ENCODE measurements around the gene PAAF1.

The PAAF1 gene

DNA sequence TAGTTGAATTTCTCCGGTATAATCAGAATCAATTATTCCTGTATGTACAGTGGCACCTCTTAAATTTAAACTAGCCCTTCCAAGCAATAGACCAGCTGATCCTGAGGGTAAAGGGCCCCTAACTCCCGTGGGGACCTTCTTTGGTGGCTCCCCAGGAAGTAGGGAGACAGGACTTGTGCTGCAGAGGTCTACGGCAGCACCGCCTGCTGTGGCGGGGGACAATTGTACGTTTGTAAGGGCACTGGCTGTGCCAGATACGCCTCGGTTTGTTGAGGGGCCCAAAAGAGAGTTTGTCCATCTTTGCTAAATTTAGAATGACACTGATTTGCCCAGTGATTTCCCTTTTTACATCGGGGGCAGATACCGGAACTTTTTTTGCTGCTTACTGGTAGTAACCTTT is 68.1 kb downstream of the PAAF1 start:
- no peak for DNase-seq (ENCODE audit: low read depth, low spot score)

DNA sequence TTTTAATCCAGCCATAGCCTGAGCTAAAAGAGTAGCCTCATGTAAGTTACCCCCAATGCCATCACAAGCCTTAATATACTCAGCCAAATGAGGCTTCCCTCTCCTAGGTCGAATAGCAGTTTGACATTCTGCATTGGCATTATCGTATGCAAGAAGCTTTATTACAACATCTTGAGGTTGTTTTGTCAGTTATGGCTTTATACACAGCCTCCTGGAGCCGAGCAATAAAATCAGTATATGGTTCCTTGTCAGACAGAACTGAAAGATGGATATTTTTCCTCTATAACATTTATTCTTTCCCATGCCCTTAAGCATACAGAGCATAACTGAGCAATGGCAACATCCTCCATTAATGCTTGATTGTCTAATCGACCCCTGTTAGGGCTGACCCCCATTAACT is 68.6 kb downstream of the PAAF1 start:
- no peak for DNase-seq (ENCODE audit: low read depth, low spot score)

- DNase-seq (ENCODE audit: low read depth, low spot score), result no peak
These were observed 70.1 kb downstream of the PAAF1 start for GRCh38 chr11:73946798-73947458.

DNA sequence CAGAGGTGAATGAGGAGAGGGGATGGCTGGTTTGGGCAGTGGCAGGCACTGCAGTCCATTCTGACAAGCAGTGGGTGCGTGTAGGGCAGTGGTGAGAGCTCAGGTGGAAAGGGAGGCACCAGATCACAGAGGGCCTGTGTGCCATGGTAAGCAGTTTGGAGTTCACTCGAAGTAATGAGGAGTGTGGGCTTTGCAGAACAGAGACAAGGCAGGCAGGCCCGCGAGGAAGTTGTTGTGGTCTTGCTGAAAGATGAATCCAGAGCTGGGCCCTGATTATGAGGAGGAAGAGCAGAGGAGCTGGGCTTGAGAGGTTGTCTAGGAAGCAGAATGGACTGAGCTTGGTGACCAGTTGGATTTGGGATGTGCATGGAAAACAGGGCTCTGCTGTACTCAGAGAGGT is 72.4 kb downstream of the PAAF1 start:
- DNase-seq (ENCODE audit: low read depth, low spot score), result no peak

GRCh38 chr11:73949912-73950311 is 73.1 kb downstream of the PAAF1 start:
- DNase-seq (ENCODE audit: low read depth, low spot score), result no peak

DNA sequence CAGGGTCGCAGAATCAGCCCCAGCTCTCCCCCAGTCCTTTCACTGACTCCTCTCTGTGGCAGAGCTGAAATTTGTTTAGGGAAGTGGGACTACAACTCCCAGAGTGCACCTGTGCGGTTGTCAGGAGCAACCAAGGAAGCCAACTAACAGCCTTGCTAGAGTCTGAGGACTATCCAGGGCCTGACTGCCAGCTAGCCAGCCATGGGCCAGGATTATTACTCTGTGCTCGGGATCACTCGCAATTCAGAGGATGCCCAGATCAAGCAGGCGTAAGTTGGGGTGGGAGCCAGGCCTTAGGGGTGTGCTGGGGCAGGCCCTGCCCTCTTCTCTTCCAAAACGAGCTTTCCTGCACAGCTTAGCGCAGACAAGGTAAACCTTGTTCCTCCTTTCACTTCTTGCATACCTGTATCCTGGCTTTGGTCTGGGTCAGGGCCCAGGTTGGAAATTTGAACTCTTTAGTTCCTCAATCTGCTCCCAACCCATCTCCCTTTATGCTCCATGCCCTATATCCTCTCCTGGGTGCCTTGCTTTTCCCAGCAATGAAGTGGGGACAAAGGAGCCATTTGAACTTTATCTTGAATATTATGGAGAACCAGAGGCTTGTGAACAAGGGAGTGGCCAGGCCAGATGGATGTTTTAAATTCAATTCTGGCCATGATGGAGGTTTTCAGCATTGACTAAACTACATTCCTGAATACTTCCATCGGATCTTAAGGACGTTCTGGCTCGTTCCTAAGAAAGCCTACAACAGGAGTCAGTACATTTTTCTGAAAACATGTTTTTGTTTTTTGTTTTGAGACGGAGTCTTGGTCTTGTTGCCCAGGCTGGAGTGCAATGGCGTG is 74.3 kb downstream of the PAAF1 start, which contains the start of gene DNAJB13:
Gene DNAJB13, plus strand, starts transcription at position 158 of the 842 bp plus-strand sequence. Its CDS starts 44 bp downstream, at position 202.
- no peak for DNase-seq (ENCODE audit: low read depth, low spot score)

- DNase-seq (ENCODE audit: low read depth, low spot score), result no peak
These were observed 75.0 kb downstream of the PAAF1 start for GRCh38 chr11:73951797-73952196.

DNA sequence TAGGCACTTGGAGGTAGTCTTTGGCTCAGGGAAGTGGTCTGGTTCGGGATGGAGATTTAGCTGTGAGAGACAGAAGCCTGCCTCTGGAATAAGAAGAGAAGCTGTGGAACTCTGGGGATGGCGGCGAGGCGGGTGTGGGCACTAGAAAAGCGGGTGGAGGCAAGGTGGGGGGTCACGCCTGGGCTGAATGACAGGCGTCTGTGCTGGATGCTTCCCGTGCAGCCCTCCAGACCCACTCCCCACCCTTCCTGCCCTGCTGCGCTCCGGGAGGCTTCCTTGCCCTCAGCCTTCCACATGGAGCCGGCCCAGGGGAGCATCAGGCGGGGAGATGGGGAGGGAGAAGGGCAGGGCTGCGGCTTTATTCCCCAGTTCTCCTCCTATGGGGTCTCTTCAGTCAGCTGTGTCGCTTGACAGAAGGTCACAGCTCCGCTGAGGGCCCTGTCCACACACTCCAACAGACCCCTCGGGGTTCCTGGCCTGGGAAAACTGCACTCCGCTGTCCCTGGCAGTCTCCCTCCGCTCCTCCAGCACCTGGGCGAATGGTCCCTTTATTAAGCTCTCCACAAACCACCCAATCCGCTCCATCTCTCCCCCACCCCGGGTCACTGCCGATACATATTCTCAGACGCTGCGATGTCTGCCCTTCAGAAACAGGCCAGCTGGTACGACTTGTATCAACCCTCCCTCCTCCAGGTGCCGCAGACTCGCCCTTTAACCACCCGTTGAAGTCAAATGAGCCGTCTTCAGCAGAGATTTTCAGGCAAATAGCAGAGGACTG is 80.3 kb downstream of the PAAF1 start:
- no peak for DNase-seq (ENCODE audit: low read depth, low spot score)

DNA sequence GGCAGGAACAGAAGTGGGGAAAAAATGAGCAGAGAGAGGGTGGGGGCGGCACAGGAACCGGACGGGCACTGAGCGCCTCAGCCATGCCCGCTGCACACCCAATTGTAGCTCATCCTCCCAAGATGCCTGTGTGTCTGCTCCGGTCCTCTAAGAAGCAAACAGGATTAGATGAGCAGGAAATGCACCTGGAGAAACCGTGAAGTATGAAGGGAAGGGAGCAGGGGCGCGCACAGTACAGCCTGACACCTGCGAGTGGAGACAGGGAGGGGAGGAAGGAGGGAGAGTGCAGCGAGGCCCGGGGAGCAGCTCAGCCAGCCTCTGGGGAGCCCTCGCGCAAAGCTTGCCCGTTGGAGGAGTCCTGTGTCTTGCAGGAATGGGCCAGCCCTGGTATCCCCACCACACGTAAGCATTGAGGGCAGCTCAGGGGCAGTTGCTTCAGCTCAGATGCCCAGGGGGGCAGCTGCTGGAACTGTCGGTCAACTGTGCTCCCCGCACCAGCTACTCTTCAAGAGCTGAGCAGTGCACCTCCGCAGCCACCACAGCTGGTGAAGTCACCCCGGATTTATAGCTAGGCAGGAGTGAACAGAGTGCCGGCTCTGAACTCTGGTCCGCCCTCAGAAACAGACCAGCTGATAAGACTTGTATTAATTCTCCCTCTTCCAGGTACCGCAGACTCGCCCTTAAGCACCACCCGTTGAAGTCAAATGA is 81.0 kb downstream of the PAAF1 start:
- no peak for DNase-seq (ENCODE audit: low read depth, low spot score)

GRCh38 chr11:73958521-73959141 is 81.8 kb downstream of the PAAF1 start:
- DNase-seq (ENCODE audit: low read depth, low spot score), result no peak

DNA sequence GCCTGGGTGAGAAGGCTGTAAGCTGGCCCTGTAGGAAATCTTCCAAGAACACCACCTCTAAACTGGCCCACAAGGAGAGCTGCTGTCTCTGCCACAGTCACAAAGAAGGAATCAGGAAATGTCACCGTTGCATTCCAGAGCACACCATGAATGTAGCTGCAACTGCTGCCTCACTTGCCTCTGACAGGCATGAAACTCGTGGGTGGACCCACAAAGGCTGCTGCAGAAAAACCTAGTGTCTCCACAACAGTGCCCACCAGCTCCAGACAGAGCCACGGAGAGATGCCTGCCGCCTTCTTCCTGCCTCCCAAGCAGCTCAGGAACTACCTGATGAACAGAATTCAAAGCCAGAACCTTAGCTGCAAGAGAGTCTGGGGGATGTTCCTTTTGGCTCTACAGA is 84.5 kb downstream of the PAAF1 start:
- no peak for DNase-seq (ENCODE audit: low read depth, low spot score)

DNA sequence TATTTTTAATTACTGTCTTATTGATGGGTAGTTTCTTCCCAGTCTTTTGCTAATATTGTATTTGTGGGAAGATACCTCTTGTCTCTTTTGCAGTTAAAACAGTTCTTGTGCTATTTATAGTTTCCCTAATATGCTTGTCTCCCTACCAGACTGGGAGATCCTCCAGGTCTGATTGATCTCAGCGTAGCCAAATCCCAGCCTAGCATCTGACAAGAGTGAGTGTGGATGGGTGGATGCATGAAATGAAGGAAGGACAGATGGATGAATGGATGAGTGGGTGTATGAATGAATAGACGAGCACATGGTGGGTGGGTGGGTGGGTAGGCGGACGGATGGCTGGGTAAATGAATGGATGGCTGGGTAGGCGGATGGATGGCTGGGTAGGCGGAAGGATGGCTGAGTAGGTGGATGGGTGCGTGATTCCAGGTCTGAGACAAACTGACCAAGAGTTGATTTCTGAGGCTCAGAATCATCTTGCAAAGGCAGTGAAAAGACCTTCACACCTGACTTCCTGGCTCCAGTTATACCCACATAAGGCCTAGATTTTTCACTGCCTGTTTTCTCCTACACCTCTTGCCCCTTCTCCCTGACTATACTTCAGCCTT is 85.4 kb downstream of the PAAF1 start:
- no peak for DNase-seq (ENCODE audit: low read depth, low spot score)

- no peak for DNase-seq (ENCODE audit: low read depth, low spot score)
These were observed 87.1 kb downstream of the PAAF1 start for GRCh38 chr11:73963861-73964260.

DNA sequence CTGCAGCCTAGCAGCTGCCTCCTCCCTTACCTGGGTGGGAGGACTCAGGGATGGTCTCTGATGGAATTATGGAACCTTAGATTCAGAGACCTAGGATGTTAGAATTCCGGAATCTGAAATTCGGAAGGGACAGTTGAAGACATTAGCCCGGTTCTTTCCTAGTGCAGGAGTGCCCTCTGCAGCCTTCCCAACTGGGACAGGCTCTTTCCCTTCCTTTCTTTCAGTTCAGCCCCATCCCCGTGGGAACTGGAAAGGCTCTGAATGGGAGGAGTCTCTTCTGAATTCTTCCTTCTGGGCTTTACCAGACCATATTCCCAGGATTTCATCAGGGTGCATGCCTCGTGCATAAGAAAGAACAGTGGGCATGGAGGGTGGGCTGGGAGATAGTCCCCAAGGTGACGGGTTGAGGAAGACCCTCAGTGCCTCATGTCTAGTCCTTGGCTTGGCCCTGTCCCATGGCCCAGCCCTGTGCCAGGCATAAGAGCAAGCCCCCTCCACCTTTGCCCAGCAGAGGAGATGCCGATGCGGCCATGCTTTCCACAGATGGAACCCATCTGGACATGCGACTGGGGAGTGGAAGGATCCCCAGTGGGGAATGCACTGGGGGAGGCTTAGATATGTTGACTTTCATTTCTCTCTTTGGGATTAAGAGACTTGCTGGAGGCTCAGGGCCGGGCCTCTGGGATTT is 88.4 kb downstream of the PAAF1 start:
- DNase-seq (ENCODE audit: low read depth, low spot score), result no peak

DNA sequence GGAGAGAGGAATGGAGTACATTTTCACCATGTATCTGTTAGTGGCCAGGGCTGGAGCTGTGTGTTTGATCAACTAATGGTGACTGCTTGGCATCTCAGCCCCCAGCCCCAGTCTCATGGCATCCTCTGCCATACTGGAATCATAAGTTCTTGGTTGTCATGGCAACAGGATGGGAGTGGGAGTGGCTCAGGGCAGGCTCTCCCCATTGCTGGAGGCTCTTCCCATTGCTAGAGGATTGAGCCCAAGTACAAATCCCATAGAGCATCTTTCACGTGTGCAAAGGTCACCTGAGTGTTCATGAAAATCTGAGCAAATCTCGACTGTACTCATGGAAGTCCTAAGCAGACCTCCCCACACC is 88.9 kb downstream of the PAAF1 start:
- DNase-seq (ENCODE audit: low read depth, low spot score), result no peak

DNA sequence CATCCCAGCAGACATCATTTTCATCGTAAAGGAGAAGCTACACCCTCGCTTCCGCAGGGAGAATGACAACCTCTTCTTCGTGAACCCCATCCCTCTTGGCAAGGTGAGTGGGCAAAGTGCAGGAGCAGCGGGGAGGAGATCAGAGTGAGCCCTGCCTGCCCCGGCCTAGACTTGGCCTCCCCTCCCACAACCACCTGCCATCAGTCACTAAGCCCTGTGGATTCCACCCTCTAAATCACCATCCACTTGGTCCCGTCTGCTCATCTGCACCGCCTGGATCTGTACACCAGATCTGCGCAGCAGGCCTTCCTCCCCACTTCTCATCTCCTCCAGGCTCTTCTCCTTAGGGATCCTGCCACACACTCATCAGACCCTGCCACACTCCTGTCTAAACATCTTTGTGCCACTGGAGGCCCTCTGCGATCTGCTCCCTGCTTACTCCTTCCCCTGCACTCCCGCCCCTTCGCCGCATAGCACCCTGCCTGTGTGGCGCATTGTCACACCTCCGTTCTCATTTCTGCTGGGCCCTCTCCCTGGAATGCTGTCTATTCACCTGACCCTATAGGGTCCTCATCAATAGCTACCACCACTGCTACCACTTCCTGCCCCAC is 91.7 kb downstream of the PAAF1 start:
- no peak for DNase-seq (ENCODE audit: low read depth, low spot score)

- no peak for DNase-seq (ENCODE audit: low read depth, low spot score)
These were observed 92.3 kb downstream of the PAAF1 start for GRCh38 chr11:73969091-73969490.

DNA sequence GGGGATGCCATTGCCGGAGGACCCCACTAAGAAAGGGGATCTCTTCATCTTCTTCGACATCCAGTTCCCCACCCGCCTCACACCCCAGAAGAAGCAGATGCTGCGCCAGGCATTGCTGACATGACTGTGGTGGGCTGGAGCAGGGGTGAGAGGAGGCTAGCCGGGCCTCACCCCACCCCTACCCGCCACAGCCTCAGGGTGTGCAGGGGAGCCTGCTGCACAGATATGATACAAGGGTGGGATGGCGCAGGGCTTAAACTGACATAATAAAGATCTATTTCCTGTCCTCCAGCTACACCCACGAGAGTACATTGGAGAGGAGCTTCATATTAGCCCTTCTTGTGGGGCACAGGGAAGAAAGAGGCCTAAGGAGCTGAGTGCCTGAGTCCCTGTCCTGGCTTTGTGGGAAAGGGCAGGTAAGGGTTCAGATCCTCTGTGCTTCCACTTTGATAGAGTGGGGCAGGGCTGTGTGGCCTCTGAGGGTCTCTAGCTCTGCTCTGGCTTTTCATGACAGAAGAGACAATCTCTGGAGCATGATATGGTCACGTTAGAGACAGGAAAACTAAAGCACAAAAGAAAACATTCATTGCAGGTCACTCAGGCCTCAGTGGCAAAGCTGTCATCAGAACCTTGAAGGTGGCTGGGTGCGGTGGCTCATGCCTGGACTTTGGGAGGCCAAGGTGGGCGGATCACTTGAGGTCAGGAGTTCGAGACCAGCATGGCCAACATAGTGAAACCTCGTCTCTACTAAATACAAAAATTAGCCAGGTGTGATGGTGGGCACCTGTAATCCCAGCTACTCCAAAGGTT is 93.4 kb downstream of the PAAF1 start:
- DNase-seq (ENCODE audit: low read depth, low spot score), result no peak

GRCh38 chr11:73971175-73971719 is 94.4 kb downstream of the PAAF1 start:
- DNase-seq (ENCODE audit: low read depth, low spot score), result no peak
